CD4-positive, alpha-beta T cell treated with Interleukin-17A for 4 hours (primary cell): Measurements from ENCODE around the gene TBC1D1.

ENCODE experiments used
- DNase-seq: peaks from one replicate; pipeline ENCODE4 v3.0.0-alpha.2; 2020; ENCODE audit warnings: mixed read lengths

Gene TBC1D1

DNA sequence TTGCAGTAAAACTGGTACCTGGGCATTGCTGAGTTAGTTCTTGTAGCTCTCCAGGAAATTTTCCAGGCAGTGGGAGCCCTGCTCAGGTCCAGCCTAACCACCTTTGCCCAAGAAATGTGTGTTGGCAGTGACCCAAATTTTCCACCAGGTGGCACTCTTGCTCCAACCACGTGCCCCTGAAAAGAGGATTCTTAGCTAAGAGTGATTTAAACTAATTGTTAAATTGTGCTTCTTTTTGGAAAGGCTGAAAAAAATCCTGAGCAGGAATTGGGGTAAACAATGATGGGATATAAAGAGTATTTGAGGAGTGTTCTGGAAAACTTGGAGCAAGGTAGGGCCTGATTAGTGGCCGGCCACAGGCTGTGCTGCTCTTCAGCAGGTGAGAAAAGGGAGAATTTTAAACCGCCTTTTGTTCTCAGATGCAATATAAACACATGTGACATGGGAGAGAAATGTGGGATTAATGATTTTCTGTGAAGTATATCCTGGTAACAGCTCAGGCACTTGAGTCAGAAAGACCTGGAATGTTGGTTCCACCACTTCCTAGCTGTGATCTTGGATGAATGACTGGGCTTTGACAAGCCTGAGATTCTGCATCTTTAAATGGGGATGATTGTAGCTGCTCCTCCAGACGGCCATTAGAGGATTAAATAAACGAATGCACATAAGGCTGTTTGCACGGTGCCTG, 288.9 kb downstream of the TBC1D1 start:
- peak; percentile 77 for DNase-seq

DNA sequence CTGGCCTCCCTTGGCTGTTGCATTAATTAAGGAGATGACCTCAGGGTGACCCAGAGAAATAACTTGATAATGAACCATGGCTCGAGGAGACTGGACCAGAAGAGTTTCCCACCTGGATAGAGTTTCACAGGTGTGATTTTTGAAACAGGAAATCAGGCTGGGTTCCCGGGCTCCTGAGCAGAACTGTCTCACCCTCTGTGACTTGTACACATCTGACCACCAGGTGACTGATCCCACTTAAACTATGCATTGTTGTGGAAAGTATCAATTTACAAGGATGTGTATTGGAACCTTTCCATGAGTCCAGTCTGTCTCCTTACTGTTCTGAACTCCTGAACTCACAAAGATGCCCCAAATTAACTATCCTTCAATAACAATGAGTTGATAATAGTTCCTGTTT, 289.6 kb downstream of the TBC1D1 start:
- no peak for DNase-seq

DNA sequence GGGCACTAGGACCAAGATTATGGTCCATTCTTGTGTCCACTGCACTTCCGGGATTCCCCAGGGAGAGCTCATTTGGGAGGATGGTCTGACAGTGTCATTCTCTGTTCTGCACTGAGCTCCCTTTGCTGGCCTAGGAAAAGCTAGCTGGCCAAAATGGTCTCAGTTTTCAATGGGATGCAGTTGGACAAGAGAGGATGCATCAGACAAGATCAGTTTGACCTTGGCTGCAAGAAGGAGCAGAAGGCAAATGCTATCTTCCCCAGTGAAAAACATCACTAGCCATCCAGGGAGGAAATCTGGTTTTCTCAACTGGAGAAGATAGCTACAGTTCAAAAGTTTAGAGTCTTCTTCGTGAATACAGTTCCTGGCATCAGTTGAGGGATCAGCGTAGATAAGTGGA, 290.4 kb downstream of the TBC1D1 start:
- no peak for DNase-seq

DNA sequence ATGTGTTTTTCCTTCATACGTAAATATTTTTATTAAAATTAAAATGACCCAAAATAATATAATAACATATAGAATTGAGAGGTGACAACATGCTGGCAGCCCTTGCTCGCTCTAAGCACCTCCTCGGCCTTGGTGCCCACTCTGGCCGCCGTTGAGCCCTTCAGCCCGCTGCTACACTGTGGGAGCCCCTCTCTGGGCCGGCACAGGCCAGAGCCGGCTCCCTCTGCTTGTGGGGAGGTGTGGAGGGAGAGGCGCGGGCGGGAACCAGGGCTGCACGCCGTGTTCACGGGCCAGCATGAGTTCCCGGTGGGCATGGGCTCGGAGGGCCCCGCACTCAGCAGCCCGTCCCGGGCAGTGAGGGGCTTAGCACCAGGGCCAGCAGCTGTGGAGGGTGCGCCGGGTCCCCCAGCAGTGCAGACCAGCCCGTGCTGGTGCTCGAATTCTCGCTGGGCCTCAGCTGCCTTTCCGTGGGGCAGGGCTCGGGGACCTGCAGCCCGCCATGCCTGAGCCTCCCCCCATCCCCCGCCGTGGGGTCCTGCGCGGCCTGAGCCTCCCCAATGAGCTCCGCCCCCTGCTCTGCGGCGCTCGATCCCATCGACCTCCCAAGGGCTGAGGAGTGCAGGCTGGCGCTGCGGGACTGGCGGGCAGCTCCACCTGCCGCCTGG, 291.6 kb downstream of the TBC1D1 start:
- no peak for DNase-seq

DNA sequence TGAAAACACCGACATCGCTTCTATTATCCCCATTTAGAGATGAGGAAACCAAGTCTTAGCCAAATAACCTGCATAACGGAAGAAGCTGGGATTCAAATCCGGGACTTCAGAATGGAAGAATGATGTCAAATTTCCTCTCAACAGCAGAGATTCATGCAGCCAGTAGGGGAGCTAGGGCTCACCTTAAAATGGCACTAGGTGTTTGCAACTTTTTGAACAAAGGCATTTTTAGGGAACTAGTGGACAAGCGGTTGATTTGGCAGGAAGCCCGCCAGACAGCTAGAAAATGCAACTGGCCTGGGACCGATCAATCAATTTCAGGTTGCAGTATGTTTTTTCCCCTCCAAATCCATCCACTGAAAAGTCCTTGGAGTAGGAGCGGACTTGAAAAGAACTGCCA, 293.5 kb downstream of the TBC1D1 start:
- no peak for DNase-seq

DNA sequence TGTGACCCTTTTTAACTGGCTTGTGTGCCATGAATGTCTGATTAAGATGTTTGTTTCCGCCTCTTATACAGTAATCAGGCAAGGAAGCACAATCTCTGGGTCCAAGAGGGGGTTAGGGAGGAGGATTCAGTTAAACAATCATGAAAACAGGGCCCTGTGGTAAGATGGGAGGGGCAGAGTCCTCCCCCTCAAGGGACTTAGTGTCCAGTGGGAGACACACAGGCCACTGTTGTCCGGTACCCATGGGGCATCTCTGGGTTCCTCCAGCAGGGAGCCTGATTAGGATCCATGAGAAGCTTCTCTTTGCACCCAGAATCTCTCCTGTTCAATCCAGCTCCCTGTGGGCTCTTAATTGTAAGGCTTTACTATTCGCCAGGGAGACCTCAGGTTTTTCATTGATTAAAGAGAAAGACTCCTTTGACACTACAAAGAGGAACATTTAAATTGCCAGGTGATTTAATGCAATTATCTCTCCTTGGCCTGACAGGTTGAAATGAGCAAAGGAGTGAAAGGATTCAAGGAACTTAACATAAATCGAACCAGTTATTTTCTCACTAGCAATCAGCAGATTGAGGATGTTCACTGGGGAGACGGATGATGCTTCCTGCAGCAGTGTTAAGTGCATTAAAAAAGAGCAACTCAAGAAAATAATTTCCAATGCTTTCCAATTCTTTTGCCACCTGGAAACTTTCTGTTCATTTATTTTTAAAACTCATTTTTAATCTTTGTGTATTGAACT, 294.7 kb downstream of the TBC1D1 start:
- no peak for DNase-seq

DNA sequence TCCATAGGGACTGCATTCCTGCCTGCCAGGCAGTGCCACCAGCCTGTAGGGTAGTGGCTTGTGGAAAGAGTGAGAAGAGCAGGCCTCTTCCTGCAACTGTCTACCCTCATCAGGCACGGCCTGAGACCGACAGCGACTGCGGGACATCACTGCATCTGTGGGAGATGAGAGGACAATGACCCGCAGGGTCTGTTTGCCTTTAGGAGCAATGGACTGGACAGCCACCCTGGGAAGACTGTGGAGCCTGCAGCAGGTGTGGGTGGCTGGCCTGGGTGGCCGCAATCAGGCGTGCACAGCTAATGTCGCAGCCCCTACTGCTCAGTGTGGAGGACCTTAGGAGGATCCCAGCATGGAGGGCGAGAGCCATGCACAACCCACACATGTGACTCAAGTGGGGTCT, 297.3 kb downstream of the TBC1D1 start:
- no peak for DNase-seq

DNA sequence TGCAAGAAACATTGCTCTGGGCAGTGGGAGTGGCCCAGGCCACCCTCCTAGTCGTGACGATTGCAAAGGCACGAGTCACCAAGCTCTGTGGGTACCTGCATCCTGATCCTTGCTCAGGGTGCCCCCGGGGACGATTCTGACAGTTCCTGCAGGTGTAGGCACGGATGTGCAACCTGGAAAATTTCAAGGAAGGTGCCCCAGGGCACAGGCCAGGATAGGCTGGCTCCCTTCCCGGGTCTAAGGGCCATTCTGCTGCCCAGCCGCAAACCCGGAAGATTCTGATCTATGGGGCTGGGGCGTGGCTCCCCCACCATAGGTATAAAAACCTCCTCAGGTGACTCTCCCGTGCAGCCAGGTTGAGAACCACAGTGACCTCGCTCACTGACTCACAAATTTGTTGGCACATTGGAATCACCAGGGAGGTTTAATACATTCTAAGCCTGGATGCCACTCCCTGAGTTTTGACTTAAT, 297.8 kb downstream of the TBC1D1 start:
- no peak for DNase-seq
